ENCODE measurements around the gene NUP210L. TPM values are rescaled to one million over a fixed set of nuclear protein-coding genes. Genes with fewer than 3 reads are reported as not detected.

Gene NUP210L
- total and polyA plus RNA-seq, 9 of the 15 experiments (the other 6 are each of a cell fraction or from before 2014, with no cell fraction given): 0.01 to 0.04 TPM; not detected in 7

DNA sequence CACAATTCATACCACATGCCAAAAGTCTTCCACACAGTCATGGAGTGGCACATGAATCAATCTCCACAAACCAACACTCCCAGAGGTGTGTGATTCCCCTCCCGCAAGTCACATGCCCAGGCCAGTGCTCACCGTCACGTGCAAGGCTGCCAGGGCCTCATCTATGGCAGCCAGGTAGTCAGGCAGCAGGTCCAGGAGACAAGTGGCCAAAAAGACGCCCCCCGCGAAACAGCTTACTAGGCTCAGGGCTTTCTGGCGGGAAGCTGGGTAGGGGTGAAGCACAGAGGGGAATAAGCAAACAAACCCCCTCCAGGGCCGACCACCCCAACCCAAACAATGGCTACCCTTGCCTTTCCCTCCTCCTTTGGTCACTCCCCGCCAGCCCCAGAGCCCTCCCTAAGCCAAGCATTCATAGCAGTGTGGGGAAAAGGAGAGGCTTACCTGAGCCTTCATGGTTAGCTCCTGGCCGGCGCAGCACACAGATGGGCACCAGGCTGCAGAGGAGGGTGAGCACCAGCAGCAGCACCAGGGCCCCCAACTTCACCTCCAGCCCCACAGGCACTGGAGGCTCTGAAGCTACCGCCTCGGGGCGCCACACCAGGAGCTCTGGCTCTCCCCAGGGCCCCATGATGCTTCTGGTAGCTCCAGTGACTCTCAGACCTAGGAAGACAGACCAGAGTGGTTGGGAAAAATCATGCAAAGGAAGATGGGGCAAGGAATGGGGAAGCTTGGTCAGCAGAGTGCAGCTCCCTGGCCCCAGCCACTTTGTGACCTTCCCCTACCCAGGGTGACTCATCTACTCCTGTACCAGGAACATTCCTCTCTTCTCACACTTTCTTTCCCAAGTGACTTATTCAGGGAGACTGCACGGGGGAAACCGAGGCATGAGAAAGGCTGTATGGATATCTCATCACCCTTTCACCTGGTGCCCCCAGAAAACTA lies 192.5 kb downstream of the NUP210L start (continued):
- TF ChIP-seq, protein P1, sequence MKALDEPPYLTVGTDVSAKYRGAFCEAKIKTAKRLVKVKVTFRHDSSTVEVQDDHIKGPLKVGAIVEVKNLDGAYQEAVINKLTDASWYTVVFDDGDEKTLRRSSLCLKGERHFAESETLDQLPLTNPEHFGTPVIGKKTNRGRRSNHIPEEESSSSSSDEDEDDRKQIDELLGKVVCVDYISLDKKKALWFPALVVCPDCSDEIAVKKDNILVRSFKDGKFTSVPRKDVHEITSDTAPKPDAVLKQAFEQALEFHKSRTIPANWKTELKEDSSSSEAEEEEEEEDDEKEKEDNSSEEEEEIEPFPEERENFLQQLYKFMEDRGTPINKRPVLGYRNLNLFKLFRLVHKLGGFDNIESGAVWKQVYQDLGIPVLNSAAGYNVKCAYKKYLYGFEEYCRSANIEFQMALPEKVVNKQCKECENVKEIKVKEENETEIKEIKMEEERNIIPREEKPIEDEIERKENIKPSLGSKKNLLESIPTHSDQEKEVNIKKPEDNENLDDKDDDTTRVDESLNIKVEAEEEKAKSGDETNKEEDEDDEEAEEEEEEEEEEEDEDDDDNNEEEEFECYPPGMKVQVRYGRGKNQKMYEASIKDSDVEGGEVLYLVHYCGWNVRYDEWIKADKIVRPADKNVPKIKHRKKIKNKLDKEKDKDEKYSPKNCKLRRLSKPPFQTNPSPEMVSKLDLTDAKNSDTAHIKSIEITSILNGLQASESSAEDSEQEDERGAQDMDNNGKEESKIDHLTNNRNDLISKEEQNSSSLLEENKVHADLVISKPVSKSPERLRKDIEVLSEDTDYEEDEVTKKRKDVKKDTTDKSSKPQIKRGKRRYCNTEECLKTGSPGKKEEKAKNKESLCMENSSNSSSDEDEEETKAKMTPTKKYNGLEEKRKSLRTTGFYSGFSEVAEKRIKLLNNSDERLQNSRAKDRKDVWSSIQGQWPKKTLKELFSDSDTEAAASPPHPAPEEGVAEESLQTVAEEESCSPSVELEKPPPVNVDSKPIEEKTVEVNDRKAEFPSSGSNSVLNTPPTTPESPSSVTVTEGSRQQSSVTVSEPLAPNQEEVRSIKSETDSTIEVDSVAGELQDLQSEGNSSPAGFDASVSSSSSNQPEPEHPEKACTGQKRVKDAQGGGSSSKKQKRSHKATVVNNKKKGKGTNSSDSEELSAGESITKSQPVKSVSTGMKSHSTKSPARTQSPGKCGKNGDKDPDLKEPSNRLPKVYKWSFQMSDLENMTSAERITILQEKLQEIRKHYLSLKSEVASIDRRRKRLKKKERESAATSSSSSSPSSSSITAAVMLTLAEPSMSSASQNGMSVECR (CRISPR knock-in tag; IDR thresholded peaks at IDR 0.05): peak; percentile 64; the same call in 1 of the 2 replicates
- no peak for TF ChIP-seq CREBBP (IDR thresholded peaks at IDR 0.05; ENCODE audit: low read depth, low read length)
- TF ChIP-seq RBM34 (IDR thresholded peaks at IDR 0.05; ENCODE audit: borderline replicate concordance, insufficient read depth, low read length): no peak
- TF ChIP-seq NR2C2 (CRISPR knock-in tag; IDR thresholded peaks at IDR 0.05): no peak
- 0 out of 2 replicates have a peak, but pooled peaks have one; percentile 39 for TF ChIP-seq NR2C2 (tag; IDR thresholded peaks at IDR 0.05)
- TF ChIP-seq, protein P2, sequence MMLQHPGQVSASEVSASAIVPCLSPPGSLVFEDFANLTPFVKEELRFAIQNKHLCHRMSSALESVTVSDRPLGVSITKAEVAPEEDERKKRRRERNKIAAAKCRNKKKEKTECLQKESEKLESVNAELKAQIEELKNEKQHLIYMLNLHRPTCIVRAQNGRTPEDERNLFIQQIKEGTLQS (IDR thresholded peaks at IDR 0.05): peak; percentile 83
- TF ChIP-seq, protein P2 (CRISPR knock-in tag; conservative IDR thresholded peaks at IDR 0.05): no peak
- TF ChIP-seq, protein P3, sequence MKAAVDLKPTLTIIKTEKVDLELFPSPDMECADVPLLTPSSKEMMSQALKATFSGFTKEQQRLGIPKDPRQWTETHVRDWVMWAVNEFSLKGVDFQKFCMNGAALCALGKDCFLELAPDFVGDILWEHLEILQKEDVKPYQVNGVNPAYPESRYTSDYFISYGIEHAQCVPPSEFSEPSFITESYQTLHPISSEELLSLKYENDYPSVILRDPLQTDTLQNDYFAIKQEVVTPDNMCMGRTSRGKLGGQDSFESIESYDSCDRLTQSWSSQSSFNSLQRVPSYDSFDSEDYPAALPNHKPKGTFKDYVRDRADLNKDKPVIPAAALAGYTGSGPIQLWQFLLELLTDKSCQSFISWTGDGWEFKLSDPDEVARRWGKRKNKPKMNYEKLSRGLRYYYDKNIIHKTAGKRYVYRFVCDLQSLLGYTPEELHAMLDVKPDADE (conservative IDR thresholded peaks at IDR 0.05; ENCODE audit: control insufficient read depth, low read depth, low read length): no peak
- TF ChIP-seq SMARCA4 (IDR thresholded peaks at IDR 0.05): peak; percentile 44; the same call in 1 of the 2 replicates
- 0 out of 4 replicates have a peak, but pooled peaks of 1 of the 2 experiments have one; percentile 0 for TF ChIP-seq MAZ (CRISPR knock-in tag; conservative IDR thresholded peaks at IDR 0.05 in 1 of 2, IDR thresholded peaks at IDR 0.05 in 1 of 2)
- no peak for TF ChIP-seq PTTG1 (tag; IDR thresholded peaks at IDR 0.05; ENCODE audit: low read depth)
- TF ChIP-seq, protein P4, sequence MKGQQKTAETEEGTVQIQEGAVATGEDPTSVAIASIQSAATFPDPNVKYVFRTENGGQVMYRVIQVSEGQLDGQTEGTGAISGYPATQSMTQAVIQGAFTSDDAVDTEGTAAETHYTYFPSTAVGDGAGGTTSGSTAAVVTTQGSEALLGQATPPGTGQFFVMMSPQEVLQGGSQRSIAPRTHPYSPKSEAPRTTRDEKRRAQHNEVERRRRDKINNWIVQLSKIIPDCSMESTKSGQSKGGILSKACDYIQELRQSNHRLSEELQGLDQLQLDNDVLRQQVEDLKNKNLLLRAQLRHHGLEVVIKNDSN (CRISPR knock-in tag; IDR thresholded peaks at IDR 0.05): peak; percentile 40; the same call in 1 of the 2 replicates
- TF ChIP-seq BHLHE40 (IDR thresholded peaks at IDR 0.05; ENCODE audit: low read length): peak; percentile 73
- no peak for TF ChIP-seq SPI1 (IDR thresholded peaks at IDR 0.05; ENCODE audit: borderline replicate concordance, low read depth, low read length)
- TF ChIP-seq FOSL1 (tag; conservative IDR thresholded peaks at IDR 0.05): peak; percentile 88
- TF ChIP-seq CCNT2 (IDR thresholded peaks at IDR 0.05; ENCODE audit: borderline replicate concordance, extremely low read depth, insufficient read length, low read depth, low read length): peak; percentile 3
- 0 out of 2 replicates have a peak, but pooled peaks have one; percentile 24 for TF ChIP-seq ZNF282 (CRISPR knock-in tag; IDR thresholded peaks at IDR 0.05)
- TF ChIP-seq ZC3H8 (IDR thresholded peaks at IDR 0.05): no peak
- TF ChIP-seq ZNF143 (CRISPR knock-in tag; IDR thresholded peaks at IDR 0.05): peak; percentile 30; the same call in 1 of the 2 replicates

All from K562 (cell line).